GM19397 (cell line): ENCODE data around the gene FUT2.
"Not testable (repeated sequence)": the region's sequence is repeated elsewhere in the genome, so short reads cannot be mapped to it uniquely, and the experiment has no call there.

Experiments used
- ATAC-seq: cut with Tn5 transposase; IDR thresholded peaks from one replicate; pipeline ENCODE4 v1.9.1; 2021; ENCODE audit warnings: mild to moderate bottlenecking, moderate library complexity; ENCODE audit not compliant: unreplicated experiment

FUT2 gene

GRCh38 chr19:48698046-48698445 lies 2.3 kb downstream of the FUT2 start:
- ATAC-seq, result no peak

GRCh38 chr19:48702701-48703100 lies 6.9 kb downstream of the FUT2 start:
- no peak for ATAC-seq

- ATAC-seq, result no peak
Observed at GRCh38 chr19:48703316-48703715, 7.5 kb downstream of the FUT2 start.

GRCh38 chr19:48705431-48705830 lies 9.7 kb downstream of the FUT2 start:
- no peak for ATAC-seq

- ATAC-seq, result no peak
Observed at GRCh38 chr19:48708471-48708870, 12.7 kb downstream of the FUT2 start.

GRCh38 chr19:48711106-48711662 lies 15.4 kb downstream of the FUT2 start:
- no peak for ATAC-seq

GRCh38 chr19:48713041-48713863 lies 17.5 kb downstream of the FUT2 start:
- no peak for ATAC-seq

- ATAC-seq, result peak; percentile 89
Observed at GRCh38 chr19:48713864-48714755, 18.3 kb downstream of the FUT2 start.

GRCh38 chr19:48714759-48715675 lies 19.2 kb downstream of the FUT2 start:
- ATAC-seq, result no peak

- no peak for ATAC-seq
Observed at GRCh38 chr19:48715681-48716171, 20.0 kb downstream of the FUT2 start.

GRCh38 chr19:48716562-48717291 lies 21.0 kb downstream of the FUT2 start:
- no peak for ATAC-seq

GRCh38 chr19:48718106-48718505 lies 22.3 kb downstream of the FUT2 start:
- not testable (repeated sequence) for ATAC-seq

GRCh38 chr19:48718711-48719231 lies 23.0 kb downstream of the FUT2 start:
- ATAC-seq, result no peak

- ATAC-seq, result no peak
Observed at GRCh38 chr19:48719263-48720171, 23.7 kb downstream of the FUT2 start, which contains the start of gene MAMSTR. TSS of gene MAMSTR (minus strand) at chr19:48719725. CDS start at chr19:48719031, 694 bp downstream.

GRCh38 chr19:48720251-48720612 lies 24.5 kb downstream of the FUT2 start:
- ATAC-seq, result peak; percentile 2

- peak; percentile 79 for ATAC-seq
Observed at GRCh38 chr19:48720613-48721296, 25.0 kb downstream of the FUT2 start.

GRCh38 chr19:48722196-48722708 lies 26.5 kb downstream of the FUT2 start:
- ATAC-seq, result no peak
